OCI-LY7 (cell line): ENCODE measurements around the gene THG1L. TPM values are rescaled to one million over a fixed set of nuclear protein-coding genes. Genes with fewer than 3 reads are reported as not detected.

ENCODE experiments used
- BruUV-seq: library from RNA; stranded (reverse); fragments of 400-500 nt; replicated peaks from 2 replicates; lab custom pipeline; 2021; lab: Mats Ljungman, UMichigan
- CTCF ChIA-PET: fragments of 300-600 bp; sonication (Branson Sonifier 250); formaldehyde crosslinking; loops from one replicate; lab custom pipeline; 2022; ENCODE audit warnings: antibody characterized with exemption; ENCODE audit not compliant: unreplicated experiment; lab: Charles Lee
- POLR2A ChIA-PET: fragments of 300-600 bp; sonication (Branson Sonifier 250); formaldehyde crosslinking; loops from one replicate; lab custom pipeline; 2022; ENCODE audit warnings: antibody characterized with exemption; lab: Charles Lee
- DNase-seq: peaks from one replicate; pipeline ENCODE4 v3.0.0-alpha.2; 2015; ENCODE audit warnings: low spot score
- H2AFZ ChIP-seq: fragments of 200-600 bp; sonication (generic), shearing (Covaris generic); 2 replicates; pipeline ENCODE4 v1.6.1; 2014; ENCODE audit warnings: mild to moderate bottlenecking, antibody characterized with exemption, low read length, moderate library complexity
- H3K27ac ChIP-seq: fragments of 200-600 bp; sonication (generic); 2 replicates; pipeline ENCODE4 v1.5.1; 2014; ENCODE audit warnings: mixed run types, low read depth, mild to moderate bottlenecking, moderate library complexity, low read length, inconsistent platforms; ENCODE audit not compliant: poor library complexity, severe bottlenecking
- H3K36me3 ChIP-seq: fragments of 200-600 bp; sonication (generic); 2 replicates; pipeline ENCODE4 v1.6.1; 2014; ENCODE audit warnings: mild to moderate bottlenecking, antibody characterized with exemption, low read length, moderate library complexity, mixed read lengths; ENCODE audit not compliant: insufficient read depth
- H3K4me1 ChIP-seq: fragments of 200-600 bp; sonication (generic); 2 replicates; pipeline ENCODE4 v1.5.1; 2014; ENCODE audit warnings: mild to moderate bottlenecking, low read length; ENCODE audit not compliant: insufficient read depth, poor library complexity, severe bottlenecking
- H3K4me2 ChIP-seq: fragments of 200-600 bp; sonication (generic); 2 replicates; pipeline ENCODE4 v1.6.1; 2014; ENCODE audit warnings: mild to moderate bottlenecking, low read length
- H3K4me3 ChIP-seq: fragments of 200-600 bp; sonication (generic); 2 replicates; pipeline ENCODE4 v1.5.1; 2014; ENCODE audit warnings: mild to moderate bottlenecking, low read depth, low read length; ENCODE audit not compliant: poor library complexity, severe bottlenecking
- H3K79me2 ChIP-seq: fragments of 200-600 bp; sonication (generic); 2 replicates; pipeline ENCODE4 v1.6.1; 2016; ENCODE audit warnings: low read depth, mild to moderate bottlenecking, low read length, moderate library complexity, mixed read lengths; ENCODE audit not compliant: insufficient read depth
- H3K9me2 ChIP-seq: fragments of 200-600 bp; sonication (generic); 2 replicates; pipeline ENCODE4 v1.6.1; 2016; ENCODE audit warnings: mild to moderate bottlenecking, low read length, mixed read lengths; ENCODE audit not compliant: insufficient read depth
- H3K9me3 ChIP-seq: fragments of 200-600 bp; sonication (generic); 2 replicates; pipeline ENCODE4 v1.6.1; 2014; ENCODE audit warnings: mild to moderate bottlenecking, mixed run types, low read length, mixed read lengths
- H4K20me1 ChIP-seq: fragments of 200-600 bp; sonication (generic); 2 replicates; pipeline ENCODE4 v1.6.1; 2014; ENCODE audit warnings: mild to moderate bottlenecking, antibody characterized with exemption, low read length, moderate library complexity, mixed read lengths; ENCODE audit not compliant: insufficient read depth
- CTCF ChIP-seq: fragments of 200-600 bp; sonication (generic); conservative IDR thresholded peaks from 2 replicates; pipeline ENCODE4 v1.5.1; 2014; ENCODE audit warnings: mild to moderate bottlenecking, antibody characterized with exemption, low read length, moderate library complexity, mixed read lengths
- EZH2phosphoT487 ChIP-seq: fragments of 200-600 bp; sonication (generic); IDR thresholded peaks from 2 replicates; pipeline ENCODE4 v1.6.1; 2018; ENCODE audit warnings: low read depth, borderline replicate concordance, mild to moderate bottlenecking, mixed run types, antibody characterized with exemption, low read length, moderate library complexity, mixed read lengths
- intact Hi-C: fragments of 100-400 bp; cut with micrococcal nuclease; formaldehyde crosslinking; loops from one replicate; pipeline ENCODE4 v1.10.0; 2022; ENCODE audit not compliant: unreplicated experiment
- total RNA-seq, 2 experiments: library from RNA; depleted of rRNA in 1 of 2; stranded (reverse); fragments of >200 nt in 1 of 2; shearing (Covaris generic) in 1 of 2; gene quantifications; 2 replicates each; pipeline ENCODE4 v1.2.3, GENCODE V29; 2014 to 2022

THG1L gene
- total RNA-seq, 2 experiments from 2014 or later: 18.5 to 20.7 TPM

- Histone ChIP-seq H3K4me3 (no peak overlapping the region), H3K79me2 (no peaks in the 10 kb centered on the region), H3K27ac (no peak overlapping the region), H3K4me1 (peaks cover 19% of the 10 kb centered on the region), H3K36me3 (no peaks in the 10 kb centered on the region), H3K9me2 (no peaks in the 10 kb centered on the region), H3K9me3 (no peaks in the 10 kb centered on the region), H2AFZ (no peak overlapping the region), H4K20me1 (no peaks in the 10 kb centered on the region), H3K4me2 (no peak overlapping the region)
- BruUV-seq: no TSS peak
- no peak for DNase-seq
- CTCF ChIA-PET: no interaction called here
- intact Hi-C loops: no loop called here
- TF ChIP-seq CTCF (no peak), EZH2phosphoT487 (no peak)
- POLR2A ChIA-PET: no interaction called here
Measured at GRCh38 chr5:157714596-157714864, 16.7 kb upstream of the THG1L start.

- TF ChIP-seq EZH2phosphoT487: no peak
- peak; percentile 82 for TF ChIP-seq CTCF
- no peaks in the 10 kb centered on the region for H3K36me3 ChIP-seq
- no peaks in the 10 kb centered on the region for H4K20me1 ChIP-seq
- H3K9me2 ChIP-seq: no peaks in the 10 kb centered on the region
- peaks cover 19% of the 10 kb centered on the region for H3K4me1 ChIP-seq
- BruUV-seq: no TSS peak
- CTCF ChIA-PET: interaction anchor here (0.6 to 1.6 kb wide), 7 partner anchors 24 to 286 kb away, joined by 3 to 5 read pairs (median 3); no protein-coding TSS in a partner anchor
- no peaks in the 10 kb centered on the region for H3K79me2 ChIP-seq
- no peak overlapping the region for H3K4me2 ChIP-seq
- no peaks in the 10 kb centered on the region for H3K9me3 ChIP-seq
- H3K4me3 ChIP-seq: no peak overlapping the region
- POLR2A ChIA-PET: interaction anchor here (0.7 to 3.2 kb wide), 10 partner anchors 10 to 610 kb away, joined by 3 to 15 read pairs (median 3); partner anchors contain the start of gene LSM11
- DNase-seq: peak; percentile 70
- no peak overlapping the region for H3K27ac ChIP-seq
- peak overlapping the region; percentile 3; the same call in 1 of the 2 replicates for H2AFZ ChIP-seq
- intact Hi-C loops: loop anchor here (1.0 to 2.0 kb wide), 6 partner anchors 25 to 390 kb away; partner anchors contain the start of gene LSM11
Measured at GRCh38 chr5:157718519-157718918, 12.7 kb upstream of the THG1L start.

GRCh38 chr5:157719245-157719644, 12.0 kb upstream of the THG1L start:
- peaks cover 19% of the 10 kb centered on the region for H3K4me1 ChIP-seq
- ChIA-PET CTCF (interaction anchor here (0.6 to 1.4 kb wide), 6 partner anchors 24 to 240 kb away, joined by 3 to 4 read pairs (median 3); no protein-coding TSS in a partner anchor), POLR2A (interaction anchor here (0.7 to 3.2 kb wide), 7 partner anchors 24 to 572 kb away, joined by 3 to 15 read pairs (median 3); partner anchors contain the start of gene LSM11)
- no peak overlapping the region for H3K27ac ChIP-seq
- H3K4me3 ChIP-seq: no peak overlapping the region
- H4K20me1 ChIP-seq: no peaks in the 10 kb centered on the region
- no peak for DNase-seq
- TF ChIP-seq EZH2phosphoT487 (no peak), CTCF (no peak)
- no peaks in the 10 kb centered on the region for H3K79me2 ChIP-seq
- no peak overlapping the region for H3K4me2 ChIP-seq
- intact Hi-C loops: loop anchor here (2.0 kb wide), 3 partner anchors 148 to 242 kb away; no protein-coding TSS in a partner anchor
- H3K9me3 ChIP-seq: no peaks in the 10 kb centered on the region
- no TSS peak for BruUV-seq
- no peak overlapping the region for H2AFZ ChIP-seq
- no peaks in the 10 kb centered on the region for H3K9me2 ChIP-seq
- H3K36me3 ChIP-seq: no peaks in the 10 kb centered on the region
